WTC11 (cell line): ENCODE results near the gene RGS19.

ENCODE experiments used
- CTCF ChIP-seq: fragments of 200-600 bp; IDR thresholded peaks from 2 replicates; pipeline ENCODE4 v1.8.0; 2022; ENCODE audit warnings: antibody characterized with exemption
- ESRRA ChIP-seq: sonication (generic); formaldehyde crosslinking; IDR thresholded peaks from 2 replicates; pipeline ENCODE4 v1.8.1; 2022; ENCODE audit warnings: mild to moderate bottlenecking, missing genetic modification reagents, borderline replicate concordance
- NFE2L1 ChIP-seq: sonication (generic); formaldehyde crosslinking; IDR thresholded peaks from 2 replicates; pipeline ENCODE4 v1.8.1; 2023; ENCODE audit warnings: missing genetic modification reagents

- TF ChIP-seq NFE2L1 (no peak), CTCF (no peak), ESRRA (no peak)
Observed at GRCh38 chr20:64074963-64075362, 4.4 kb downstream of the RGS19 start.
